Natural killer cell (primary cell): Measurements from ENCODE around the gene KISS1R. TPM values are rescaled to one million over a fixed set of nuclear protein-coding genes. Genes with fewer than 3 reads are reported as not detected.

ENCODE experiments used
- ATAC-seq, 3 donors: fragments of 150-1000 bp in 2 of 3; fragments of 200-7000 bp in 1 of 3; cut with Tn5 transposase; 1 replicate in 1 of 3; 2 replicates in 2 of 3; pipeline ENCODE4 v1.10.0; 2021; ENCODE audit warnings: mild to moderate bottlenecking in 2 of 3, moderate library complexity in 2 of 3
- DNase-seq, 2 donors: peaks; one replicate each; pipeline versions ENCODE4 v3.0.0 to v3.0.0-alpha.2; 2013 to 2021; ENCODE audit warnings: mixed read lengths in 1 of 2
- H3K27ac ChIP-seq: one replicate; pipeline ENCODE4 v1.5.1; 2013; ENCODE audit warnings: mild to moderate bottlenecking, low read length
- H3K27me3 ChIP-seq: one replicate; pipeline ENCODE4 v1.6.1; 2013; ENCODE audit warnings: low read length; ENCODE audit not compliant: control insufficient read depth, insufficient read depth
- H3K36me3 ChIP-seq: one replicate; pipeline ENCODE4 v1.6.1; 2013; ENCODE audit warnings: low read length; ENCODE audit not compliant: control insufficient read depth, insufficient read depth
- H3K4me1 ChIP-seq: one replicate; pipeline ENCODE4 v1.6.1; 2013; ENCODE audit warnings: low read length; ENCODE audit not compliant: control insufficient read depth, insufficient read depth
- H3K4me3 ChIP-seq: one replicate; pipeline ENCODE4 v1.5.1; 2013; ENCODE audit warnings: low read length
- H3K9me3 ChIP-seq: one replicate; pipeline ENCODE4 v1.6.1; 2013; ENCODE audit warnings: low read length; ENCODE audit not compliant: control insufficient read depth, insufficient read depth
- H3K27ac Mint-ChIP-seq, 2 donors: one replicate each; pipeline ENCODE4 v1.8.0; 2022; ENCODE audit warnings: mild to moderate bottlenecking in 2 of 2, mixed read lengths in 2 of 2, moderate library complexity in 1 of 2
- H3K27me3 Mint-ChIP-seq, 2 donors: one replicate each; pipeline ENCODE4 v1.8.0; 2022; ENCODE audit warnings: low read depth in 2 of 2, mixed read lengths in 2 of 2
- H3K36me3 Mint-ChIP-seq: one replicate; pipeline ENCODE4 v1.8.0; 2022; ENCODE audit warnings: mixed read lengths
- H3K4me1 Mint-ChIP-seq, 2 donors: one replicate each; pipeline ENCODE4 v1.8.0; 2022; ENCODE audit warnings: mixed read lengths in 2 of 2
- H3K4me3 Mint-ChIP-seq: one replicate; pipeline ENCODE4 v1.8.0; 2022; ENCODE audit warnings: mild to moderate bottlenecking, moderate library complexity, mixed read lengths
- H3K9me3 Mint-ChIP-seq, 2 donors: one replicate each; pipeline ENCODE4 v1.8.0; 2022; ENCODE audit warnings: mixed read lengths in 2 of 2
- CTCF ChIP-seq: fragments of 200-600 bp; IDR thresholded peaks from one replicate; pipeline ENCODE4 v1.8.0; 2022; ENCODE audit warnings: antibody characterized with exemption
- WGBS: methylation state at CpG from one replicate; pipeline ENCODE4 v1.1.7; 2013; ENCODE audit warnings: missing lambda C conversion rate; ENCODE audit not compliant: insufficient coverage; 5-methylcytosine and 5-hydroxymethylcytosine counted together
- intact Hi-C: fragments of 100-400 bp; cut with micrococcal nuclease; formaldehyde crosslinking; loops from one replicate; pipeline ENCODE4 v1.14.2; 2022
- total RNA-seq, 4 donors: library from RNA; stranded (reverse); fragments of 120-200 nt in 1 of 4; gene quantifications; one replicate each; pipeline versions ENCODE4 v1.2.3 to v1.2.4, GENCODE V29; 2013 to 2022

Gene KISS1R
- total RNA-seq, 3 donors from 2014 or later (not counting 1 experiment from before 2014, with no cell fraction given): 0.31 TPM; not detected in 2

- Mint-ChIP-seq H3K4me1 (peaks cover 0 to 9% of the 10 kb centered on the region in 2 donors), H3K36me3 (no peaks in the 10 kb centered on the region), H3K27ac (no peak overlapping the region), H3K9me3 (no peaks in the 10 kb centered on the region), H3K4me3 (no peak overlapping the region), H3K27me3 (no peaks in the 10 kb centered on the region)
- 95% methylated on average over 22 of the region's 22 CpGs for whole genome bisulfite sequencing
- Histone ChIP-seq H3K27ac (no peak overlapping the region), H3K4me3 (no peak overlapping the region), H3K9me3 (no peaks in the 10 kb centered on the region), H3K27me3 (no peaks in the 10 kb centered on the region), H3K4me1 (peaks cover 20% of the 10 kb centered on the region), H3K36me3 (peaks cover 8% of the 10 kb centered on the region)
- no peak for TF ChIP-seq CTCF
- DNase-seq (no peak), ATAC-seq (no peak)
- intact Hi-C loops: no loop called here
These were observed 43.5 kb upstream of the KISS1R start for GRCh38 chr19:873561-874041.

GRCh38 chr19:875265-875879 lies 41.8 kb upstream of the KISS1R start:
- H3K36me3 ChIP-seq: peaks cover 7% of the 10 kb centered on the region
- H3K27me3 ChIP-seq: no peaks in the 10 kb centered on the region
- H3K4me3 ChIP-seq: no peak overlapping the region
- intact Hi-C loops: no loop called here
- H3K36me3 Mint-ChIP-seq: no peaks in the 10 kb centered on the region
- no peaks in the 10 kb centered on the region for H3K9me3 Mint-ChIP-seq
- peaks cover 17% of the 10 kb centered on the region for H3K4me1 ChIP-seq
- WGBS: 94% methylated on average over 26 of the region's 28 CpGs
- ATAC-seq: no peak
- H3K4me1 Mint-ChIP-seq: peaks cover 0 to 9% of the 10 kb centered on the region in 2 donors
- H3K27me3 Mint-ChIP-seq: no peaks in the 10 kb centered on the region
- no peak overlapping the region for H3K27ac ChIP-seq
- H3K9me3 ChIP-seq: no peaks in the 10 kb centered on the region
- H3K4me3 Mint-ChIP-seq: no peak overlapping the region
- no peak overlapping the region for H3K27ac Mint-ChIP-seq
- TF ChIP-seq CTCF: no peak
- DNase-seq: no peak

- Mint-ChIP-seq H3K36me3 (no peaks in the 10 kb centered on the region), H3K4me1 (peaks cover 0 to 9% of the 10 kb centered on the region in 2 donors), H3K9me3 (no peaks in the 10 kb centered on the region), H3K27ac (no peak overlapping the region), H3K27me3 (no peaks in the 10 kb centered on the region), H3K4me3 (no peak overlapping the region)
- Histone ChIP-seq H3K9me3 (no peaks in the 10 kb centered on the region), H3K27me3 (no peaks in the 10 kb centered on the region), H3K4me3 (no peak overlapping the region), H3K4me1 (peaks cover 17% of the 10 kb centered on the region), H3K27ac (no peak overlapping the region), H3K36me3 (peaks cover 10% of the 10 kb centered on the region)
- 95% methylated on average over 18 of the region's 18 CpGs for WGBS
- intact Hi-C loops: no loop called here
- DNase-seq (no peak), ATAC-seq (no peak)
- no peak for TF ChIP-seq CTCF
These were observed 41.0 kb upstream of the KISS1R start for GRCh38 chr19:876089-876488.
